SK-N-SH (cell line): ENCODE measurements around the gene SIM1. TPM values are rescaled to one million over a fixed set of nuclear protein-coding genes. Genes with fewer than 3 reads are reported as not detected.
A peak's percentile ranks its signal among the peaks of the same experiment; 100 is the strongest.

ENCODE experiments used
- CTCF ChIA-PET: fragments of 300-600, 350-600 bp; formaldehyde crosslinking; extraction: SDS; loops from one replicate; lab custom pipeline; 2021; lab: Yijun Ruan, JAX
- POLR2A ChIA-PET: fragments of 350-600 bp; sonication (Branson Sonifier 250); formaldehyde crosslinking; extraction: SDS; loops from one replicate; lab custom pipeline; 2020; ENCODE audit warnings: antibody characterized with exemption, inconsistent platforms; lab: Yijun Ruan, JAX
- DNase-seq: peaks from one replicate; pipeline ENCODE4 v3.0.0; 2012
- H2AFZ ChIP-seq: fragments of 200-600 bp; sonication (generic); 2 replicates; pipeline ENCODE4 v1.8.1; 2016; ENCODE audit warnings: antibody characterized with exemption, mild to moderate bottlenecking, low read depth
- H3F3A ChIP-seq: fragments of 200-600 bp; sonication (generic); replicated peaks from 2 replicates; pipeline ENCODE3; 2016; ENCODE audit warnings: antibody characterized with exemption, mild to moderate bottlenecking; ENCODE audit not compliant: insufficient read depth
- H3K27ac ChIP-seq, 2 experiments: fragments of 200-500 bp in 1 of 2; fragments of 200-600 bp in 1 of 2; sonication (Bioruptor generic) in 1 of 2; sonication (generic), shearing (Covaris generic) in 1 of 2; 2 replicates each; pipeline versions ENCODE4 v1.5.1 to v1.6.1; 2014 to 2016; ENCODE audit warnings: low read depth in 2 of 2, inconsistent platforms in 1 of 2, low read length in 1 of 2, mild to moderate bottlenecking in 1 of 2, mixed read lengths in 1 of 2
- H3K27me3 ChIP-seq: fragments of 200-600 bp; sonication (generic), shearing (Covaris generic); 2 replicates; pipeline ENCODE4 v1.6.1; 2016; ENCODE audit warnings: mixed run types; ENCODE audit not compliant: insufficient read depth
- H3K36me3 ChIP-seq, 2 experiments: fragments of 200-500 bp in 1 of 2; fragments of 200-600 bp in 1 of 2; sonication (Bioruptor generic) in 1 of 2; sonication (generic) in 1 of 2; replicated peaks in 1 of 2; 2 replicates each; pipeline versions ENCODE3 to v1.5.1; 2014 to 2016; ENCODE audit warnings: low read length in 1 of 2, mild to moderate bottlenecking in 1 of 2; ENCODE audit not compliant: insufficient read depth in 2 of 2, control insufficient read depth in 1 of 2
- H3K4me1 ChIP-seq, 2 experiments: fragments of 200-500 bp in 1 of 2; fragments of 200-600 bp in 1 of 2; sonication (Bioruptor generic) in 1 of 2; sonication (generic), shearing (Covaris generic) in 1 of 2; 2 replicates each; pipeline versions ENCODE4 v1.5.1 to v1.6.1; 2014 to 2016; ENCODE audit warnings: low read depth in 1 of 2, low read length in 1 of 2, mixed run types in 1 of 2; ENCODE audit not compliant: insufficient read depth in 2 of 2, control insufficient read depth in 1 of 2
- H3K4me2 ChIP-seq: fragments of 200-600 bp; sonication (generic), shearing (Covaris generic); 2 replicates; pipeline ENCODE4 v1.6.1; 2017; ENCODE audit warnings: mixed run types
- H3K4me3 ChIP-seq, 2 experiments: fragments of 200-500 bp in 1 of 2; fragments of 200-600 bp in 1 of 2; sonication (Bioruptor generic) in 1 of 2; sonication (generic), shearing (Covaris generic) in 1 of 2; 2 replicates each; pipeline versions ENCODE4 v1.5.1 to v1.8.1; 2014 to 2016; ENCODE audit warnings: low read depth in 2 of 2, inconsistent platforms in 1 of 2, low read length in 1 of 2, mild to moderate bottlenecking in 1 of 2, mixed read lengths in 1 of 2, moderate library complexity in 1 of 2
- H3K79me2 ChIP-seq: fragments of 200-600 bp; sonication (generic); 2 replicates; pipeline ENCODE4 v1.8.1; 2017; ENCODE audit warnings: mild to moderate bottlenecking; ENCODE audit not compliant: insufficient read depth
- H3K9ac ChIP-seq: fragments of 200-600 bp; sonication (generic); 2 replicates; pipeline ENCODE4 v1.6.1; 2017; ENCODE audit warnings: mixed run types
- H3K9me2 ChIP-seq: fragments of 200-600 bp; sonication (generic); 2 replicates; pipeline ENCODE4 v1.6.1; 2017; ENCODE audit warnings: mixed run types
- H3K9me3 ChIP-seq: fragments of 200-600 bp; sonication (generic); 2 replicates; pipeline ENCODE4 v1.6.1; 2017; ENCODE audit warnings: mixed run types, mild to moderate bottlenecking, moderate library complexity
- H4K20me1 ChIP-seq: fragments of 200-600 bp; sonication (generic); 2 replicates; pipeline ENCODE4 v1.6.1; 2017; ENCODE audit warnings: mild to moderate bottlenecking, mixed run types; ENCODE audit not compliant: insufficient read depth
- ELF1 ChIP-seq: IDR thresholded peaks from 2 replicates; pipeline ENCODE4 v1.4.0; 2012
- EP300 ChIP-seq, 2 experiments: IDR thresholded peaks; 2 replicates each; pipeline versions ENCODE4 v1.4.0 to v1.6.1; 2012; ENCODE audit warnings: borderline replicate concordance in 1 of 2, low read depth in 1 of 2, low read length in 1 of 2
- EZH2phosphoT487 ChIP-seq: fragments of 200-600 bp; sonication (generic); IDR thresholded peaks from 2 replicates; pipeline ENCODE4 v1.6.1; 2017; ENCODE audit warnings: low read depth, mixed run types, mild to moderate bottlenecking, antibody characterized with exemption, moderate library complexity, borderline replicate concordance
- FOSL2 ChIP-seq: IDR thresholded peaks from 2 replicates; pipeline ENCODE4 v1.4.0; 2012; ENCODE audit warnings: low read depth, mild to moderate bottlenecking, moderate library complexity, borderline replicate concordance
- FOXJ3 ChIP-seq: sonication (generic); formaldehyde crosslinking; IDR thresholded peaks from 2 replicates; pipeline ENCODE4 v1.5.1; 2020; ENCODE audit warnings: mild to moderate bottlenecking, missing genetic modification reagents
- FOXM1 ChIP-seq: IDR thresholded peaks from 2 replicates; pipeline ENCODE4 v1.4.0; 2012; ENCODE audit warnings: low read depth, mild to moderate bottlenecking
- GATA2 ChIP-seq: sonication (generic); formaldehyde crosslinking; IDR thresholded peaks from 2 replicates; pipeline ENCODE4 v1.5.0; 2020; ENCODE audit warnings: mild to moderate bottlenecking, missing genetic modification reagents
- MXI1 ChIP-seq: IDR thresholded peaks from 2 replicates; pipeline ENCODE4 v1.6.1; 2012; ENCODE audit warnings: mild to moderate bottlenecking, low read depth, low read length, improper control_type of control experiment
- NFIC ChIP-seq: IDR thresholded peaks from 2 replicates; pipeline ENCODE4 v1.4.0; 2012; ENCODE audit warnings: borderline replicate concordance
- NRF1 ChIP-seq: IDR thresholded peaks from 2 replicates; pipeline ENCODE4 v1.6.1; 2012; ENCODE audit warnings: low read depth, mild to moderate bottlenecking, low read length
- RAD21 ChIP-seq: IDR thresholded peaks from 2 replicates; pipeline ENCODE4 v1.6.1; 2012; ENCODE audit warnings: mild to moderate bottlenecking, low read length
- RFX5 ChIP-seq: IDR thresholded peaks from 2 replicates; pipeline ENCODE4 v1.6.1; 2012; ENCODE audit warnings: mild to moderate bottlenecking, improper control_type of control experiment, low read length
- RXRA ChIP-seq: IDR thresholded peaks from 2 replicates; pipeline ENCODE4 v1.4.0; 2012; ENCODE audit warnings: low read depth, mild to moderate bottlenecking, borderline replicate concordance
- SMC3 ChIP-seq: IDR thresholded peaks from 2 replicates; pipeline ENCODE4 v1.6.1; 2012; ENCODE audit warnings: low read depth, low read length, improper control_type of control experiment
- YY1 ChIP-seq: IDR thresholded peaks from 2 replicates; pipeline ENCODE4 v1.4.0; 2012; ENCODE audit warnings: low read depth, mild to moderate bottlenecking
- WGBS: methylation state at CpG from one replicate; pipeline ENCODE4 v1.1.6; 2017; ENCODE audit warnings: low lambda C conversion rate; 5-methylcytosine and 5-hydroxymethylcytosine counted together
- polyA plus RNA-seq, 3 experiments: library from polyadenylated mRNA; depleted of rRNA; stranded (reverse); fragments of >200 nt; gene quantifications; 2 replicates each; pipeline ENCODE4 v1.2.3, GENCODE V29; 2012
- TF ChIP-seq, protein P1 (sequence below): IDR thresholded peaks from 2 replicates; pipeline ENCODE4; 2012
- TF ChIP-seq, protein P2 (sequence below): IDR thresholded peaks from 2 replicates; pipeline ENCODE4 v1.4.0; 2012; ENCODE audit warnings: low read depth
- TF ChIP-seq, protein P3 (sequence below): IDR thresholded peaks from 2 replicates; pipeline ENCODE4 v1.6.1; 2012; ENCODE audit warnings: mild to moderate bottlenecking, low read depth, low read length, moderate library complexity
- TF ChIP-seq, protein P4 (sequence below): IDR thresholded peaks from 2 replicates; pipeline ENCODE4 v1.4.0; 2012; ENCODE audit warnings: low read depth, borderline replicate concordance
- TF ChIP-seq, protein P5 (sequence below): IDR thresholded peaks from 2 replicates; pipeline ENCODE4 v1.4.0; 2012; ENCODE audit warnings: low read depth, borderline replicate concordance

SIM1 gene
- polyA plus RNA-seq, 1 of the 3 experiments (the other 2 are of a cell fraction): not detected

DNA sequence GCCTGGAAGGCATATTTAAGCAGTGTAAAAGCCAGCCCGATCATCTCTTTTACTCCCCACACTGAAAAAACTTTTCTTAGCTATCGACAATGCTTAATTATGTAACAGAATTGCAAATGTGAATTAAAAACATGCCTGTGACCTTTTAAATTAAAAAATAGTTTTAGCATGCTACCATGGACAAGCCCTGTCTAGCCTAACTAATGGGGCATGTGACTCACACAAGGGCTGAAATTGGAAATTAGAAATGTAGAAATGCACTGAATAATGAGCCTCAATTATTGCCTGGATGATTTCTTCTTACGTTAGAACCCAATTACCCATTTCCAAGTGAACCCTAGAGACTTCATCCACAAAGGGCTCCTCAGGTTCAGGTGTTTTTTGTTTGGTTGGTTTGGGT is 82.7 kb downstream of the SIM1 start:
- Histone ChIP-seq H3K9ac (no peak overlapping the region), H3K27ac (no peak overlapping the region), H3K27me3 (peaks cover 10% of the 10 kb centered on the region; the same call in 1 of the 2 replicates), H3K9me2 (no peaks in the 10 kb centered on the region), H4K20me1 (no peaks in the 10 kb centered on the region), H3K36me3 (no peaks in the 10 kb centered on the region), H3K4me1 (no peaks in the 10 kb centered on the region)
- DNase-seq: no peak
- no peak for TF ChIP-seq YY1
- TF ChIP-seq, protein P1, sequence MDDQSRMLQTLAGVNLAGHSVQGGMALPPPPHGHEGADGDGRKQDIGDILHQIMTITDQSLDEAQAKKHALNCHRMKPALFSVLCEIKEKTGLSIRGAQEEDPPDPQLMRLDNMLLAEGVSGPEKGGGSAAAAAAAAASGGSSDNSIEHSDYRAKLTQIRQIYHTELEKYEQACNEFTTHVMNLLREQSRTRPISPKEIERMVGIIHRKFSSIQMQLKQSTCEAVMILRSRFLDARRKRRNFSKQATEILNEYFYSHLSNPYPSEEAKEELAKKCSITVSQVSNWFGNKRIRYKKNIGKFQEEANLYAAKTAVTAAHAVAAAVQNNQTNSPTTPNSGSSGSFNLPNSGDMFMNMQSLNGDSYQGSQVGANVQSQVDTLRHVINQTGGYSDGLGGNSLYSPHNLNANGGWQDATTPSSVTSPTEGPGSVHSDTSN: no peak
- no peak for TF ChIP-seq NRF1
- TF ChIP-seq, all 33 proteins: peak for 0
- Histone ChIP-seq H3K79me2 (no peaks in the 10 kb centered on the region), H3F3A (no peaks in the 10 kb centered on the region), H3K4me2 (no peak overlapping the region), H3K9me3 (no peaks in the 10 kb centered on the region), H3K4me3 (no peak overlapping the region), H2AFZ (0 out of 2 replicates have a peak overlapping the region, but pooled peaks have one; percentile 0)
- ChIA-PET CTCF (no interaction called here), POLR2A (no interaction called here)
- 30% methylated on average over 3 of the region's 3 CpGs for WGBS

DNA sequence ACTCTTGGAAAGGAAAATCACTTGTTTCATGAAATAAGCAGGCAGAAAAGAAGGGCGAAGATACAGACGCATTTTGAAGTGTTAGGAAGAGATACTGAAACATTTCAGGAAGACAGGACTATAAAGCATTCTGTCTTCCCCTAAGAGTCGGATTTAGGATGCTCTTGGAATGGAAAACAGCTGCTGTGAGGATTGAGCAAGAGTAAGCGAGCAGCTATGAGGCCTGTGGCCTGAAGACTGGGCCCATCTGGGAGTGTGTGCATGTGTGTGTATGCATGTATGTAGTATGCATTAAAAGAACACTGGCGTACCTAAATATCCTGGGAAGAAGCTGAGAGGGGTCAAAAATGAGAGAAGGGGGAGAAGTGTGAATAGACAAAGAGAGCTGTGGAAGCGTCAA is 83.6 kb downstream of the SIM1 start:
- Histone ChIP-seq H3K27ac (no peak overlapping the region), H4K20me1 (no peaks in the 10 kb centered on the region), H3K36me3 (no peaks in the 10 kb centered on the region), H3K9me2 (no peaks in the 10 kb centered on the region), H3K79me2 (no peaks in the 10 kb centered on the region), H2AFZ (no peak overlapping the region; the same call in 1 of the 2 replicates), H3F3A (no peaks in the 10 kb centered on the region), H3K4me2 (no peak overlapping the region), H3K9ac (no peak overlapping the region), H3K27me3 (peaks cover 9% of the 10 kb centered on the region; the same call in 1 of the 2 replicates), H3K9me3 (no peaks in the 10 kb centered on the region), H3K4me1 (no peaks in the 10 kb centered on the region), H3K4me3 (no peak overlapping the region)
- 49% methylated on average over 6 of the region's 6 CpGs for WGBS
- TF ChIP-seq SMC3 (no peak), ELF1 (no peak), RFX5 (no peak), GATA2 (CRISPR knock-in tag) (no peak), MXI1 (no peak), NFIC (no peak), FOXJ3 (CRISPR knock-in tag) (no peak), EZH2phosphoT487 (no peak), FOXM1 (no peak), FOSL2 (no peak), RAD21 (no peak), EP300 (IDR thresholded peaks at IDR 0.05; ENCODE audit: borderline replicate concordance in 1 of 2, low read depth in 1 of 2, low read length in 1 of 2) (no peak), YY1 (no peak), RXRA (no peak)
- TF ChIP-seq, protein P2, sequence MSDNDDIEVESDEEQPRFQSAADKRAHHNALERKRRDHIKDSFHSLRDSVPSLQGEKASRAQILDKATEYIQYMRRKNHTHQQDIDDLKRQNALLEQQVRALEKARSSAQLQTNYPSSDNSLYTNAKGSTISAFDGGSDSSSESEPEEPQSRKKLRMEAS: no peak
- TF ChIP-seq, protein P3, sequence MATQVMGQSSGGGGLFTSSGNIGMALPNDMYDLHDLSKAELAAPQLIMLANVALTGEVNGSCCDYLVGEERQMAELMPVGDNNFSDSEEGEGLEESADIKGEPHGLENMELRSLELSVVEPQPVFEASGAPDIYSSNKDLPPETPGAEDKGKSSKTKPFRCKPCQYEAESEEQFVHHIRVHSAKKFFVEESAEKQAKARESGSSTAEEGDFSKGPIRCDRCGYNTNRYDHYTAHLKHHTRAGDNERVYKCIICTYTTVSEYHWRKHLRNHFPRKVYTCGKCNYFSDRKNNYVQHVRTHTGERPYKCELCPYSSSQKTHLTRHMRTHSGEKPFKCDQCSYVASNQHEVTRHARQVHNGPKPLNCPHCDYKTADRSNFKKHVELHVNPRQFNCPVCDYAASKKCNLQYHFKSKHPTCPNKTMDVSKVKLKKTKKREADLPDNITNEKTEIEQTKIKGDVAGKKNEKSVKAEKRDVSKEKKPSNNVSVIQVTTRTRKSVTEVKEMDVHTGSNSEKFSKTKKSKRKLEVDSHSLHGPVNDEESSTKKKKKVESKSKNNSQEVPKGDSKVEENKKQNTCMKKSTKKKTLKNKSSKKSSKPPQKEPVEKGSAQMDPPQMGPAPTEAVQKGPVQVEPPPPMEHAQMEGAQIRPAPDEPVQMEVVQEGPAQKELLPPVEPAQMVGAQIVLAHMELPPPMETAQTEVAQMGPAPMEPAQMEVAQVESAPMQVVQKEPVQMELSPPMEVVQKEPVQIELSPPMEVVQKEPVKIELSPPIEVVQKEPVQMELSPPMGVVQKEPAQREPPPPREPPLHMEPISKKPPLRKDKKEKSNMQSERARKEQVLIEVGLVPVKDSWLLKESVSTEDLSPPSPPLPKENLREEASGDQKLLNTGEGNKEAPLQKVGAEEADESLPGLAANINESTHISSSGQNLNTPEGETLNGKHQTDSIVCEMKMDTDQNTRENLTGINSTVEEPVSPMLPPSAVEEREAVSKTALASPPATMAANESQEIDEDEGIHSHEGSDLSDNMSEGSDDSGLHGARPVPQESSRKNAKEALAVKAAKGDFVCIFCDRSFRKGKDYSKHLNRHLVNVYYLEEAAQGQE: no peak
- TF ChIP-seq, protein P1: no peak
- TF ChIP-seq, protein P4, sequence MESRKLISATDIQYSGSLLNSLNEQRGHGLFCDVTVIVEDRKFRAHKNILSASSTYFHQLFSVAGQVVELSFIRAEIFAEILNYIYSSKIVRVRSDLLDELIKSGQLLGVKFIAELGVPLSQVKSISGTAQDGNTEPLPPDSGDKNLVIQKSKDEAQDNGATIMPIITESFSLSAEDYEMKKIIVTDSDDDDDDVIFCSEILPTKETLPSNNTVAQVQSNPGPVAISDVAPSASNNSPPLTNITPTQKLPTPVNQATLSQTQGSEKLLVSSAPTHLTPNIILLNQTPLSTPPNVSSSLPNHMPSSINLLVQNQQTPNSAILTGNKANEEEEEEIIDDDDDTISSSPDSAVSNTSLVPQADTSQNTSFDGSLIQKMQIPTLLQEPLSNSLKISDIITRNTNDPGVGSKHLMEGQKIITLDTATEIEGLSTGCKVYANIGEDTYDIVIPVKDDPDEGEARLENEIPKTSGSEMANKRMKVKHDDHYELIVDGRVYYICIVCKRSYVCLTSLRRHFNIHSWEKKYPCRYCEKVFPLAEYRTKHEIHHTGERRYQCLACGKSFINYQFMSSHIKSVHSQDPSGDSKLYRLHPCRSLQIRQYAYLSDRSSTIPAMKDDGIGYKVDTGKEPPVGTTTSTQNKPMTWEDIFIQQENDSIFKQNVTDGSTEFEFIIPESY: no peak
- TF ChIP-seq, protein P5, sequence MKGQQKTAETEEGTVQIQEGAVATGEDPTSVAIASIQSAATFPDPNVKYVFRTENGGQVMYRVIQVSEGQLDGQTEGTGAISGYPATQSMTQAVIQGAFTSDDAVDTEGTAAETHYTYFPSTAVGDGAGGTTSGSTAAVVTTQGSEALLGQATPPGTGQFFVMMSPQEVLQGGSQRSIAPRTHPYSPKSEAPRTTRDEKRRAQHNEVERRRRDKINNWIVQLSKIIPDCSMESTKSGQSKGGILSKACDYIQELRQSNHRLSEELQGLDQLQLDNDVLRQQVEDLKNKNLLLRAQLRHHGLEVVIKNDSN: no peak
- ChIA-PET CTCF (no interaction called here), POLR2A (no interaction called here)
- no peak for DNase-seq
